GM18502 (cell line): ENCODE measurements around the gene C16orf86.

Source experiments
- ATAC-seq: cut with Tn5 transposase; IDR thresholded peaks from one replicate; pipeline ENCODE4 v1.9.1; 2021; ENCODE audit warnings: mild to moderate bottlenecking; ENCODE audit not compliant: unreplicated experiment, poor library complexity

The C16orf86 gene

GRCh38 chr16:67653128-67653788 lies 13.4 kb upstream of the C16orf86 start:
- no peak for ATAC-seq

- no peak for ATAC-seq
Measured at GRCh38 chr16:67653789-67654402, 12.7 kb upstream of the C16orf86 start.

- no peak for ATAC-seq
Measured at GRCh38 chr16:67654403-67654911, 12.2 kb upstream of the C16orf86 start.

GRCh38 chr16:67655363-67655762 lies 11.3 kb upstream of the C16orf86 start:
- no peak for ATAC-seq

GRCh38 chr16:67656344-67657016 lies 10.1 kb upstream of the C16orf86 start:
- no peak for ATAC-seq

- no peak for ATAC-seq
Measured at GRCh38 chr16:67657017-67657608, 9.5 kb upstream of the C16orf86 start.

GRCh38 chr16:67657751-67658518 lies 8.7 kb upstream of the C16orf86 start:
- no peak for ATAC-seq

- no peak for ATAC-seq
Measured at GRCh38 chr16:67658849-67659674, 7.6 kb upstream of the C16orf86 start.

- peak; percentile 62 for ATAC-seq
Measured at GRCh38 chr16:67659675-67660563, 6.7 kb upstream of the C16orf86 start, which contains the start of gene ACD. Gene ACD (minus strand): TSS chr16:67660260. CDS start chr16:67660220, 40 bp downstream.

GRCh38 chr16:67660564-67661028 lies 6.0 kb upstream of the C16orf86 start, which contains the start of gene PARD6A:
Gene PARD6A (plus strand): TSS chr16:67660960. CDS start chr16:67661039, 79 bp downstream.
- peak; percentile 79 for ATAC-seq

- ATAC-seq: no peak
Measured at GRCh38 chr16:67661101-67661761, 5.4 kb upstream of the C16orf86 start.

GRCh38 chr16:67661886-67662652 lies 4.5 kb upstream of the C16orf86 start:
- no peak for ATAC-seq

GRCh38 chr16:67662653-67663010 lies 4.0 kb upstream of the C16orf86 start:
- ATAC-seq: no peak

GRCh38 chr16:67663151-67663876 lies 3.3 kb upstream of the C16orf86 start:
- ATAC-seq: no peak

- ATAC-seq: no peak
Measured at GRCh38 chr16:67663877-67664222, 2.8 kb upstream of the C16orf86 start.

- ATAC-seq: no peak
Measured at GRCh38 chr16:67664258-67664657, 2.4 kb upstream of the C16orf86 start.
